Lung (tissue), 12 donors: ENCODE measurements around the gene DOC2B. TPM values are rescaled to one million over a fixed set of nuclear protein-coding genes. Genes with fewer than 3 reads are reported as not detected.
"Not testable (repeated sequence)": the region's sequence is repeated elsewhere in the genome, so short reads cannot be mapped to it uniquely, and the experiment has no call there.

Source experiments
- ATAC-seq: fragments of 200-7000 bp; cut with Tn5 transposase; one replicate; pipeline ENCODE4 v1.9.1; 2020; ENCODE audit warnings: moderate number of reproducible peaks; ENCODE audit not compliant: insufficient read depth, low FRiP score
- DNase-seq, 3 donors: peaks; one replicate each; pipeline ENCODE4 v3.0.0-alpha.2; 2013 to 2017
- H3K27ac ChIP-seq, 2 donors: one replicate each; pipeline ENCODE4 v1.5.1; 2013; ENCODE audit warnings: mild to moderate bottlenecking in 2 of 2, moderate library complexity in 2 of 2, control low read depth in 1 of 2, inconsistent platforms in 1 of 2, low read depth in 1 of 2, low read length in 1 of 2
- H3K27me3 ChIP-seq, 3 donors: one replicate each; pipeline ENCODE4 v1.5.1; 2013; ENCODE audit warnings: low read length in 2 of 3; ENCODE audit not compliant: control insufficient read depth in 3 of 3, insufficient read depth in 3 of 3
- H3K36me3 ChIP-seq, 4 donors: one replicate each; pipeline ENCODE4 v1.5.1; 2013; ENCODE audit warnings: low read length in 4 of 4, mild to moderate bottlenecking in 1 of 4, moderate library complexity in 1 of 4; ENCODE audit not compliant: control insufficient read depth in 4 of 4, insufficient read depth in 4 of 4
- H3K4me1 ChIP-seq, 5 donors: one replicate each; pipeline ENCODE4 v1.5.1; 2013; ENCODE audit warnings: low read length in 5 of 5, mild to moderate bottlenecking in 2 of 5, moderate library complexity in 1 of 5; ENCODE audit not compliant: control insufficient read depth in 5 of 5, insufficient read depth in 5 of 5
- H3K4me3 ChIP-seq: one replicate; pipeline ENCODE4 v1.5.1; 2013; ENCODE audit warnings: mild to moderate bottlenecking, control low read depth, moderate library complexity
- H3K9ac ChIP-seq, 2 donors: one replicate each; pipeline ENCODE4 v1.5.1; 2013; ENCODE audit warnings: low read length in 2 of 2, control low read depth in 1 of 2; ENCODE audit not compliant: insufficient read depth in 1 of 2
- H3K9me3 ChIP-seq, 4 donors: one replicate each; pipeline ENCODE4 v1.5.1; 2013; ENCODE audit warnings: low read length in 3 of 4, mild to moderate bottlenecking in 1 of 4, moderate library complexity in 1 of 4; ENCODE audit not compliant: control insufficient read depth in 4 of 4, insufficient read depth in 3 of 4
- WGBS, 2 donors: extraction: QIAGEN DNeasy Blood & Tissue Kit; methylation state at CpG; one replicate each; pipeline ENCODE4 v1.1.7; 2013; 5-methylcytosine and 5-hydroxymethylcytosine counted together
- polyA plus RNA-seq, 2 donors: library from polyadenylated mRNA; stranded (reverse); fragments of 200-250 nt; gene quantifications; one replicate each; pipeline ENCODE4 v1.2.1, GENCODE V29; 2013
- total RNA-seq, 2 donors: library from RNA; depleted of rRNA in 1 of 2; stranded (reverse); fragments of >200 nt in 1 of 2; gene quantifications; one replicate each; pipeline ENCODE4 v1.2.1, GENCODE V29; 2014 to 2021
- TF ChIP-seq, protein P1 (sequence below): IDR thresholded peaks from 2 replicates; pipeline ENCODE4 v1.5.1; 2012; ENCODE audit warnings: mild to moderate bottlenecking; ENCODE audit errors: control extremely low read depth, extremely low read depth
- donor health status: control.
- donor health status: control.
- donor health status: Bipolar disorder and iron deficiency.
- donor health status: healthy.
- donor health status: DM: yes; HTN: yes; CAD: no.

The DOC2B gene
- total and polyA plus RNA-seq, 4 donors, result 3.0 to 7.5 (median 5.3) TPM

GRCh38 chr17:226108-227077, 44.9 kb upstream of the DOC2B start:
- ATAC-seq, result no peak
- Histone ChIP-seq H3K9me3 (no peaks in the 10 kb centered on the region), H3K27me3 (no peaks in the 10 kb centered on the region), H3K4me3 (no peak overlapping the region), H3K36me3 (peaks cover 0 to 4% (median 0%) of the 10 kb centered on the region in 4 donors), H3K27ac (no peak overlapping the region), H3K4me1 (peaks cover 0 to 2% (median 0%) of the 10 kb centered on the region in 5 donors), H3K9ac (no peak overlapping the region)
- TF ChIP-seq, protein P1, sequence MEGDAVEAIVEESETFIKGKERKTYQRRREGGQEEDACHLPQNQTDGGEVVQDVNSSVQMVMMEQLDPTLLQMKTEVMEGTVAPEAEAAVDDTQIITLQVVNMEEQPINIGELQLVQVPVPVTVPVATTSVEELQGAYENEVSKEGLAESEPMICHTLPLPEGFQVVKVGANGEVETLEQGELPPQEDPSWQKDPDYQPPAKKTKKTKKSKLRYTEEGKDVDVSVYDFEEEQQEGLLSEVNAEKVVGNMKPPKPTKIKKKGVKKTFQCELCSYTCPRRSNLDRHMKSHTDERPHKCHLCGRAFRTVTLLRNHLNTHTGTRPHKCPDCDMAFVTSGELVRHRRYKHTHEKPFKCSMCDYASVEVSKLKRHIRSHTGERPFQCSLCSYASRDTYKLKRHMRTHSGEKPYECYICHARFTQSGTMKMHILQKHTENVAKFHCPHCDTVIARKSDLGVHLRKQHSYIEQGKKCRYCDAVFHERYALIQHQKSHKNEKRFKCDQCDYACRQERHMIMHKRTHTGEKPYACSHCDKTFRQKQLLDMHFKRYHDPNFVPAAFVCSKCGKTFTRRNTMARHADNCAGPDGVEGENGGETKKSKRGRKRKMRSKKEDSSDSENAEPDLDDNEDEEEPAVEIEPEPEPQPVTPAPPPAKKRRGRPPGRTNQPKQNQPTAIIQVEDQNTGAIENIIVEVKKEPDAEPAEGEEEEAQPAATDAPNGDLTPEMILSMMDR, result no peak
- no peak for DNase-seq
- 87 to 88% methylated on average over 24 of the region's 24 CpGs for WGBS, 2 donors

DNA sequence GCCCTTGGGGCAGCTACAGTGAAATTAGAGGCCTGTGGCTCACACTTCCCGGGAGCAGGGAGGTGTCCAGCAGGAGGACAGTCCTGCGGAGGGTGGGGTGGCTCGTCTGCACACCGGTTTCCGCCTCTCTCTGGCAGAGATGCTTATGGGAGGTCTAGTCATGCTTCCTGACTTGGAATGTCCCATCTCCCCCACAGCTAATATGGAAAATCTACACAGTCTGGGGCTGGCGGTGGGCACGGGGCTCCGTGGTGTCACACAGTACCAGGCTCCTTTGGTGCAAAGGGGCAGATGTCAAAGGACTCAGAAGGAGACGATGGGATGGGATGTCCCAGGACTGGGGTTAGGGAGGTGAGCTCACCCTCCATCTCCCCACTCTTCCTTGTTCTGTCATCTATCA, 44.1 kb upstream of the DOC2B start:
- Histone ChIP-seq H3K4me3 (no peak overlapping the region), H3K4me1 (peaks cover 0 to 2% (median 0%) of the 10 kb centered on the region in 5 donors), H3K27ac (no peak overlapping the region), H3K27me3 (no peaks in the 10 kb centered on the region), H3K9me3 (no peaks in the 10 kb centered on the region), H3K9ac (no peak overlapping the region), H3K36me3 (peaks cover 0 to 4% (median 0%) of the 10 kb centered on the region in 4 donors)
- 92 to 93% methylated on average over 9 of the region's 9 CpGs for WGBS, 2 donors
- ATAC-seq (no peak), DNase-seq (no peak)
- TF ChIP-seq, protein P1, result no peak

GRCh38 chr17:224576-224975, 43.1 kb upstream of the DOC2B start:
- H3K36me3 ChIP-seq, H3K4me1 ChIP-seq, H3K9ac ChIP-seq, H3K9me3 ChIP-seq, H3K4me3 ChIP-seq, ATAC-seq, DNase-seq, H3K27me3 ChIP-seq, H3K27ac ChIP-seq: not testable (repeated sequence)
- WGBS, 2 donors, result 94 to 100% methylated on average over 2 of the region's 2 CpGs

DNA sequence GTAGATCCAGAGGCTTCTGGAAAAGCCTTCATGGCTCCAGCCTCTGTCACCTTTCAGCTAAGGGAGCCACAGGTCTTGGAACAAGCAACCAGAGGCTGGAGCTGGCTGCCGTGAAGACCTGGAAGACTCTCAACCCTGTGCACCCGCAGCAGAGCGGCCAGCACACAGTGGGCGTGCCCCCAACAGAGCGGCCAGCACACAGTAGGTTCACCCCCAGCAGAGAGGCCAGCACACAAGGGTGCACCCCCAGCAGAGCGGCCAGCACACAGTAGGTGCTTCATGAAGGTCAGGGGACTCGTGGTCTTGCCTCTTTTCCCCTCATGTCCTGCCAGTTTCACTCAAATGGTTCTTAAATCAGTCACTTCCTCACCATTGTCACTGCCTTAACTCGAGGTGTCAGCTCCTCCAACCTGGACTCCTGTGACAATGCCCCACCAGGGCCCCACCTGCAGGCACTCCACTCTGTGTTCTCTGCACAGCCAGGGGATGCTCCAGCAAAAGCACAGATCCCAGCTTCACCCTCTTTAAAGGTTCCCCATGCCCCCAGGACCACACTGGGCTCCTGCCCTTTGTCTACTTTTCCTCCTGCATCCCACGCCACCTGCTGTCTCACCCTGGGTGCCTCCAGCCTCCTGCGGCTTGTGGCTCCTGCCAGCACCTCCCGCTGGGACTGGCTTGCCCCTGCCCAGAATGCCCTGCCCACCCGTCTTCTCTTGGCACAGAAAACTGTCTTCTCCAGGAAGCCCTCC, 42.4 kb upstream of the DOC2B start:
- no peak overlapping the region for H3K9ac ChIP-seq
- H3K36me3 ChIP-seq, result peaks cover 0 to 2% (median 0%) of the 10 kb centered on the region in 4 donors
- no peak overlapping the region for H3K4me3 ChIP-seq
- H3K9me3 ChIP-seq, result peaks cover 0 to 1% (median 0%) of the 10 kb centered on the region in 4 donors
- no peak for DNase-seq
- no peak overlapping the region for H3K27ac ChIP-seq
- no peak for ATAC-seq
- no peaks in the 10 kb centered on the region for H3K27me3 ChIP-seq
- peaks cover 0 to 3% (median 0%) of the 10 kb centered on the region in 5 donors for H3K4me1 ChIP-seq
- TF ChIP-seq, protein P1, result no peak
- WGBS, 2 donors, result 85% methylated on average over 12 of the region's 12 CpGs
